ENCODE data around the gene PNMA6A.
A peak's percentile ranks its signal among the peaks of the same experiment; 100 is the strongest.
"Not testable (repeated sequence)": the region's sequence is repeated elsewhere in the genome, so short reads cannot be mapped to it uniquely, and the experiment has no call there.

PNMA6A gene

GRCh38 chrX:153071909-153072583, at the start of gene PNMA6A:
Gene PNMA6A, plus strand, starts transcription at chrX:153072454. Its CDS starts 609 bp downstream, at chrX:153073063.
- not testable (repeated sequence) for DNase-seq

DNA sequence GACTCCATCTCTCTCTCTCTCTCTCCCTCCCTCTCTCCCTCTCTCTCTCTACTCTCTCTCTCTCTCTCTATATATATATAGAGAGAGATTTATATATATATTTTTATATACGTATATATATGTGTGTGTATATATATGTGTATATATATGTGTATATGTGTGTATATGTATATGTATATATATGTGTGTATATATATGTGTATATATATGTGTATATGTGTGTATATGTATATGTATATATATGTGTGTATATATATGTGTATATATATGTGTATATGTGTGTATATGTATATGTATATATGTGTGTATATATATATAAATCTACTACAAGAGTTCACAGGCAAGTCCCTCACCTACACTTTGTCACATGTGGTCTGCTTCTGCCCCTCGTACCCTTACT, 45.8 kb upstream of the PNMA6A start:
- not testable (repeated sequence) for DNase-seq

DNA sequence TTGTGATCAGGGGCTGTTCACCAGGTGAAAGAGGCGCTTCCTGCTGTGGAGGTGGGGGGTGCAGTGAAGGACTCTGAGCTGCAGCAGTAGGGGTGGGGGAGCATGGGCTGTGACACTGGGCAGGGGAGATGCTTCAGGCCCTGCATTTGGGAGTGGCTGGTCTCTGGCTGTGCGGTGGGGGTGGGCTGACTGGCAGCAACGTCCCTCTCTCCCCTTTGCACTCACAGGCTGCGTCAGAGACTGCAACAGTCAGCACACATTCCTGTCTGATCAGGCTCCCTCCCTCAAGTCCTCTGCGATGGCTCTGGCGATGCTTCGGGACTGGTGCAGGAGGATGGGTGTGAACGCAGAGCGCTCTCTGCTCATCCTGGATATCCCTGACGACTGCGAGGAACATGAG, 43.8 kb upstream of the PNMA6A start:
- DNase-seq, result not testable (repeated sequence)

DNA sequence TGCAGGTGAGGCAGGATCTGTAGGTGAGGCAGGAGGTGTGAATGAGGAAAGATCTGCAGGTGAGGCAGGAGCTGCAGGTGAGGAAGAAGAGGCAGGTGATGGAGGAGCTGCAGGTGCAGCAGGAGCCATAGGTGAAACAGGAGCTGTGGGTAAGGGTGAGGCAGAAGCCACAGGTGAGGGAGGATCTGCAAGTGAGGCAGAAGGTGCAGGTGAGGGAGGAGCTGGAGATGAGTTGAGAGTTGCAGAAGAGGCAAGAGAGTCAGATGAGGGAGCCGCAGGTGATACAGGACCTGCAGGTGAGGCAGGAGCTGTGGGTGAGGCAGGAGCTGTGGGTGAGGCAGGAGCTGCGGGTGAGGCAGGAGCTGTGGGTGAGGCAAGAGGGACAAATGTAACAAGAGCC, 43.1 kb upstream of the PNMA6A start:
- no peak for DNase-seq

DNA sequence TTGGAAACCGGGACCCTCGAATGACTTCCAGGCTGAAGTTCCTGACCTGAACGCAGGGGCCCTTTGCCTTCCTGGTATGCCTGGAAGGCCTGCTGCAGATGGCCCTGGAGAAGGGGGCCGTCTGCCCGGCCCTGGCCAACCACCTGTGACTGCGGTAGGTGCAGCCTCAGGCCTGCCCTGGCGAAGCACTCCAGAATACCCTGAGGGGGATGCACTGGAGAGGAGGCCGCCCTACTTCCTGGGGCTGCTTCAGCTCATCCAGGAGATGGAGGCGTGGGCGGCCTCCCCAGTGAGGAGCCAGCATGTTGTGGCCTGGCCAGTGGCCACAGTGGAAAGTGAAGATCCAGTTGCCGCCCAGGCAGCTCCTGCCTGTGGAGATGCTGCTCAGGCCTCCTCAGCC, 42.4 kb upstream of the PNMA6A start:
- no peak for DNase-seq

DNA sequence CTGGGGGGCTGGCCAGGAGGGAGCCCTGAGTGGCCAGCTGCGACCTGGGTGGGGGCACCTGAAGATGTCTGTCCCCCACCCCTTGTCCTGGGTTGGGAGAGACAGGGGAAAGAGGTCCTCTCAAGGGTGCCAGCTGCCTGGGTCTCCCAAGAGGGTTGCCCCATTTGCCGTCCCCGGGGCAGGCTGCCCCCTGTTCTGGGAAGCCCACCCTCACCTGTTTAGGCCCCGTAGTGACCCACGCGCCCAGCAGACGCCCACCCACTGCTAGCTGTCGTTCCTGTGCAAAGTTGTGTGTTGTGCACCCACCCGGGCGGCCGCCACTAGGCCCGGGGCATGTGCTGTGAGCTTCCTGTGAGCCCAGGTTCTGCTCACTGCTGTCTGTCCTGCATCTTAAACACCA, 41.5 kb upstream of the PNMA6A start:
- no peak for DNase-seq

DNA sequence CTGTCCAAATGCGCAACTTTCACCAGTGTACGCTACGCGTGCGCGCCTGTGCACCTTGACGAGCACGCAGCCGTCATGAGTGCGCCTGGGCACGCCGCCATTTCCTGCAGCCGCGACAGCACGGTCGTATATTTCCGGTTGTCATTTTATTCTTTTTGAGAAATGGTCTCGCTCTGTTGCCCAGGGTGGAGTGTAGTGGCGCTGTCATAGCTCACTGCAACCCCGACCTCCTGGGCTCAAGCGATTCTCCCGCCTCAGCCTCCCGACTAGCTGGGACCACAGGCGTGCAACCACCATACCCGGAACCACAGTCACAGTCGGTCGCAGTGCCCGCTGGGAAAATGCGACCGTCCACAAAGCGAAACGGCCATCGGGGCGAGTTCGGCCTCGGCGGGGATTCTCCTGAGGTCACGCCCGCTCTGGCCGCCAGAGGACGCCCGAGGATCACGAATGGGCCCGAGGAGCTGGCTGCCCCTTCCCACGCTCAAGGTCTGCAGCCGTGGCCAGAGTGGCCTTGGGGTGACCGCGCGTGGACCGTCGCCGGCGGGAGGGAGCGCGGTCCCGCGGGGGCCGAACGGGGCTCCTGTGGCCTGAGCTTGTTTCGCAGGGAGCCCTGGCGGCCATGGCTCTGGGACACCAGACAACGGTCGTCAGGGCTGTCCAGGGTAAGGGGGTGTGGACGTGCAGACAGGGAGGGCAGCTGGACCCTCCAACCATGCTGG, 39.7 kb upstream of the PNMA6A start:
- peak; percentile 22 for DNase-seq

DNA sequence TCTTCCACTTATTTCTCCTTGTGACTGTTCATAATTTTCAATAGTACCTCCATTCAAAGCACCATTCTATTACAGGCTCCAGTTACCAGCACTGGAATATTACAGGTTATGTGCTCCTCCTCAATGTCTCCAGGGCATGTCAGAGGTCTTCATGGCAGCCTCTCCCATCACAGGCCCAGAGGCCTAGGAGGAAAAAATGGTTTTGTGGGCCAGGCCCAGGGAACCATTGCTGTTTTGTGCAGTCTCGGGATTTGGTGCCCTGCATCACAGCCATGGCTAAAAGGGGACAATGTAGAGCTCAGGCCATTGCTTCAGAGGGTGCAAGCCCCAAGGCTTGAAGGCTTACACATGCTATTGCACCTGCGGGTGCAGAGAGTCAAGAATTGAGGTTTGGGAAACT, 23.2 kb upstream of the PNMA6A start:
- DNase-seq, result no peak

- DNase-seq, result no peak
Observed at GRCh38 chrX:153052534-153052933, 19.7 kb upstream of the PNMA6A start.

DNA sequence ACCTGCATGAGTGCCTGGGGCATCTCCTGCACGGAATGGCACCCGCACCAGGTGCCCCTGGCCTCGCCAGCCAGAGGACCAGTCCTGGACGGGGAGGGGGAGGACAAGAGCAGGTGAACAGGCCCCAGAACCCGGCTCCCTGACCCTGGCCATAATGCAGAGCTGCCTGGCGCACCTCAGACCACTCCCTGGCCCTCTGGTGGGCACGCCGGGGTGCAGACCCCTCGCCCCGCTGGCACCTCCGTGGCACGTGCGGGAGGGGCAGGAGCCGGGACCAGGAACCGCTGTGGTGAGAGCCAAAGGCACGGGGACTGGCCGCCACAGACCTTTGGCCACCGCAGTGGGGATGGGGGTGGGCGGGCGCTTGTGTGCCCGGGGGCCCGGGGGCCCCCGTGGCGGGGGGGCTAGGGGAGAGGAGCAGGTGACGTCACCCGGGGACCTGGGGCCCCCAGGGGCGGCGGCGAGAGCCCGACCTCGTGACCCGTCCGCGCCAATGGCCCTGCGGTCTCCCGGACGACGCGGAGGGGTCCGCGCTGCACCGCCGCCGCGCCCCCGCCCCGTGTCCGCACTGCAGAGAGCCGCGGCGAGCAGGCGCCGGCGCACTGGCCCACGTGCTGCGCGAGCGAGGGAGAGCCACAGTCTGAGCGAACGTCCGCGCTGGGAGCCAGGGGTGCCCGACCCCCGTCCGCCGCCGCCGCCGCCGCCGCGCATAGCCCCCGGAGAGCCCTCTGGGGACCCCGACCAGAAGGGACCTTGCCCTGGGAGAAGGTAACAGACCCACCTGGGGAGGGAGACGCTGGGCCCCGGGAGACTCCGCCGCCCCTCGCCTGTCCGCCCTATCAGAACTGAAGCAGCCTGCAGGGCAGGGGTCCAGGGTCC, 16.1 kb upstream of the PNMA6A start, which contains the start of gene PNMA3:
TSS of gene PNMA3 (plus strand) at position 600 of the 879 bp plus-strand sequence. CDS start 586 bp downstream, outside the sequence.
- DNase-seq, result no peak

GRCh38 chrX:153057281-153057680, 15.0 kb upstream of the PNMA6A start:
- DNase-seq, result no peak

DNA sequence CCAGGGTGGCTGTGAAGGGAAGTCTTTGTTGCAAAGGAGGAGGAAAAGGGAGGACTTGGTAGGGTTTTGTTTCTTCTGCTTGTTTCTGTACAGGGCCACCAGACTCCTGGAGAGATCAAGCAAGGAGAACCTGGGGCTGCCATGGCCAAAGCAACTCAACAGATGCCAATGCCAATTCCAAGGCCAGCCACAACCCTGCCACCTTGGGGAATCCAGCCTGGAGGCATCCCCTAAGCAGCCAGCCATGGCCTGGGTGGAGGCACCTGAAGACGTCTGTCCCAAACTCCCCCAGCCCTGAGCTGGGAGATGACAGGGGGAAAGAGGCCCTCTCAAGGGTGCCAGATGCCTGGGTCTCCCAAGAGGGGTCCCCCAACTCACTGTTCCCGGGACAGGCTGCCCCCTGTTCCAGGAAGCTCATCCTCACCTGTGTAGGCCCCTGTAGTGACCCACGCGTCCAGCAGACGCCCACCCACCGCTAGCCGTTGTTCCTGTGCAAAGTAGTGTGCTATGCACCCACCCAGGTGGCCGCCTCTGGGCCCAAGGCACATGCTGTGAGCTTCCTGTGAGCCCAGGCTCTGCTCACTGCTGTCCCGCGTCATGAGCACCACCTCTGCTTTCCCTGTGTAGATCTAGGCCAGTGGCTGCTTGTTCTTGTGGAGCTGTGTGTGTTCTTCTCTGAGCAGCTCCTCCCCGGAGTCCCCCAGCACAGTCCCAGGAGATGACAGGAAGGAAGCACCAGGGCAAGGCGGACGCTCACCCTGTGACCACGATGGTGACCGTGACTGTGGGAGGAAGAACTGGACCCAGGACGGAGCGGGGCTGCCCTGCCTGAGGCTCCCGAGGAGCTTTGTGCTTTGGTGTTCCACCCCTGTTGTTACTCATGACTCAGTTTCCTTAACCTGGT, 12.8 kb upstream of the PNMA6A start:
- no peak for DNase-seq

DNA sequence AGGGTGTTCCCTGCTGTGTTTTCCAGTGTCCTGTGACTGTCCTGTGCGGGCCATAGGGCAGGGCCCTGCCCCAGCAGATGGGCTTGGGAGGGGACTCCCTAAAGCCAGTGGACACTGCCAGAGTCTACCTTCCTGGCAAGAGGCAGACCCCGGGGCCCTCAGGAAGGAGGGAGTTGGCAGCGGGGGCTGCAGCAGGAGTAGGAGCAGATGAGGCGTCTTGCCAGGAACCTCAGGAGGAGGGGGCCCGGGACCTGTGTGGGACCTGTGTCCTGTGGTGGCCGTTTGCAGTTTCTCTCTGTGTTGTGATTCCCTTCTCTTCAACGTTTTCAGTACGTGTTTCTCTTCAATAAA, 12.2 kb upstream of the PNMA6A start:
- DNase-seq, result no peak

- DNase-seq, result no peak
Observed at GRCh38 chrX:153061732-153062131, 10.5 kb upstream of the PNMA6A start.

- DNase-seq, result no peak
Observed at GRCh38 chrX:153063315-153063714, 8.9 kb upstream of the PNMA6A start.

DNA sequence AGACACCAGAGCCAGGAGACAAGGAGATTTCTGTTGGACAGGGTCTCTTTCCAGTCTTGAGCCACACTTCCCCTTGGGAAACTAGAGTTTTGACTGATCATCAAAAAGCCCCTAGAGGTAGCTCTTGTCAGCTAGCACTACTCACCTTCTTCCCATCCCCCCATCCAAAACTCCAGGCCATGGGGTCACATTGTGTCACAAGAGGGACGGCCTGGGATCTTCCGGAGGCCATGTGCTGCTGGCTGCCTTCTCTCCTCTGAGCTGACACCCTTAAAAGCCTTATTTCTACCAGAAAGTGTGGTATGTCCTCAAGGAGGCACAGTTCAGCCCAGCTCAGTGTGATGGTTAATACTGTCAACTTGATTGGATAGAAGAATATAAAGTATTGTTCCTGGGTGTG, 8.2 kb upstream of the PNMA6A start:
- no peak for DNase-seq

- DNase-seq, result no peak
Observed at GRCh38 chrX:153065389-153065788, 6.9 kb upstream of the PNMA6A start.

- DNase-seq, result not testable (repeated sequence)
Observed at GRCh38 chrX:153066402-153066801, 5.9 kb upstream of the PNMA6A start.

- DNase-seq, result not testable (repeated sequence)
Observed at GRCh38 chrX:153073331-153073730, 1.1 kb downstream of the PNMA6A start.

GRCh38 chrX:153074262-153074899, 2.1 kb downstream of the PNMA6A start:
- DNase-seq, result no peak

DNA sequence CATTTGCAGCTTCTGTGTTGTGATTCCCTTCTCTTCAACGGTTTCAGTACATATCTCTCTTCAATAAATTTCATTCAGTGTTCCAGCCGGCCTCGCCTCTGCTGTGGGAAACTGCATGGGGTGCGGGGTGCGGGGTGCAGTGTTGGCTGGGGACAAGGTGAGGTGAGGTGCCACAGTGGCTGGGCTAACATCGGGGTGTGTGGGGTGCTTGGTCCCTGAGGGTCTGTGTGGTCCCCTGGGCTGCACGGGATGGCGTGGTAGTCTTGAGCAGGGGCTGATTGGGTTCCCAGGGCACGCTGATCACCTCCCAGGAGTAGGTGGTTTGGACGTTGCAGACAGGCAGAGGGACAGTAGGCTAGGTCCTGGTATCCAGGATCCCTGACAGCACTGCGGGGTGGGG, 2.7 kb downstream of the PNMA6A start:
- no peak for DNase-seq

DNA sequence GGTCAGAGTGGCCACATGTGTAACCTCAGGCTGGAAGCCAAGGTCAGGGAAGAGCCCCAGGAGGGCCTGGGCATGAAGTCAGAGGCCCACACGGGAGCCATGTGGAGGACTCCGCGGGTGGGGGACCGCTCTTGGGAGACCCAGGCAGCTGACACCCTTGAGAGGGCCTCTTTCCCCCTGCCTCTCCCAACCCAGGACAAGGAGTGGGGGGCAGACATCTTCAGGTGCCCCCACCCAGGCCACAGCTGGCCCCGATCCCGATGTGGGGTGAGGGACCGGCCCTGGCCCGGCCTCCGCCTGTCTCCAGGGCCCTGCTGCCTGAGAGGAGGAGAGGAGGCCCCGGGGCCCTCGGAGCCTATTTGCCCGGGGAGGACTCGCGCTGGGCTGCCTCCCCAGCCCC, 3.1 kb downstream of the PNMA6A start:
- DNase-seq, result no peak
